Fibroblast of villous mesenchyme (primary cell): Measurements from ENCODE around the gene SHOC1. TPM values are rescaled to one million over a fixed set of nuclear protein-coding genes. Genes with fewer than 3 reads are reported as not detected.
"Not testable (repeated sequence)": the region's sequence is repeated elsewhere in the genome, so short reads cannot be mapped to it uniquely, and the experiment has no call there.

Experiments used
- DNase-seq: peaks from one replicate; pipeline ENCODE4 v3.0.0-alpha.2; 2010; ENCODE audit warnings: low read depth
- H3K4me3 ChIP-seq: 2 replicates; pipeline ENCODE4 v1.5.1; 2011; ENCODE audit warnings: low read depth, mild to moderate bottlenecking, low read length
- total RNA-seq: library from RNA; depleted of rRNA; stranded (reverse); fragments of >200 nt; gene quantifications from 2 replicates; pipeline ENCODE4 v1.2.3, GENCODE V29; 2012
- TF ChIP-seq, protein P1 (sequence below): IDR thresholded peaks from 2 replicates; pipeline ENCODE4 v1.5.1; 2012; ENCODE audit warnings: low read depth, mild to moderate bottlenecking, low read length; ENCODE audit not compliant: insufficient read depth

The SHOC1 gene
- total RNA-seq, 1 donor, result under 0.01 TPM

DNA sequence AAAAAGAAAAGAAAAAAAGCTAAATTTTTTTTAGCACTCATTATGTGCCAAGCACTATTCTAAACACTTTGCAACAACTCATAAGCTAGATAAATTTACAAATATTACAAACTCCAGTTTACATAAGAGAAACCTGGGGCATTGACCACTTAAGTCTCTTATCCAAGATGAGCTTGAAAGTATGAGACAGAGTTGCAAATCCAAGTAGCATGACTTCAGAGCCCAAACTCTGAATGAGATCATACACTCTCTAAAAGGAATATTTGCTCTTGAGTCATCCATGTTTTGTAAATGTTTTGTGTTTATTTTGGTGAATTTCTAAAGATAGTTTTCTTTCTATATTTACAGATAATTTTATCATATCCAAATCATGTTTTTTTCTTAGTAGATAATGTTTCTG is 4.0 kb upstream of the SHOC1 start:
- no peak overlapping the region for H3K4me3 ChIP-seq
- DNase-seq, result peak; percentile 72
- TF ChIP-seq, protein P1, sequence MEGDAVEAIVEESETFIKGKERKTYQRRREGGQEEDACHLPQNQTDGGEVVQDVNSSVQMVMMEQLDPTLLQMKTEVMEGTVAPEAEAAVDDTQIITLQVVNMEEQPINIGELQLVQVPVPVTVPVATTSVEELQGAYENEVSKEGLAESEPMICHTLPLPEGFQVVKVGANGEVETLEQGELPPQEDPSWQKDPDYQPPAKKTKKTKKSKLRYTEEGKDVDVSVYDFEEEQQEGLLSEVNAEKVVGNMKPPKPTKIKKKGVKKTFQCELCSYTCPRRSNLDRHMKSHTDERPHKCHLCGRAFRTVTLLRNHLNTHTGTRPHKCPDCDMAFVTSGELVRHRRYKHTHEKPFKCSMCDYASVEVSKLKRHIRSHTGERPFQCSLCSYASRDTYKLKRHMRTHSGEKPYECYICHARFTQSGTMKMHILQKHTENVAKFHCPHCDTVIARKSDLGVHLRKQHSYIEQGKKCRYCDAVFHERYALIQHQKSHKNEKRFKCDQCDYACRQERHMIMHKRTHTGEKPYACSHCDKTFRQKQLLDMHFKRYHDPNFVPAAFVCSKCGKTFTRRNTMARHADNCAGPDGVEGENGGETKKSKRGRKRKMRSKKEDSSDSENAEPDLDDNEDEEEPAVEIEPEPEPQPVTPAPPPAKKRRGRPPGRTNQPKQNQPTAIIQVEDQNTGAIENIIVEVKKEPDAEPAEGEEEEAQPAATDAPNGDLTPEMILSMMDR, result no peak

DNA sequence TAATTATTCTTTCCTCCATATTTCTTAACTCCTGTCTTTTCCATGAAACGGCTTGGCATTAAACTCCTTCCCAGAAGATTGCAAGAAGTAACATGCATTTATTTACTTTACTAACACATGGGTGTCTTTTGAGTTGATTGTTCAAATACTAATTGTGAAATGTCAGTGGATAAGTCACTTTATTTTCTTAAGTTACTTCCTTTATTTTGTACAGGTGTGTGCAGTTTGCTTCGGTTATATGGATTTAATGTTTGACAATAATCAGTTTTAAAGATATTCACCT is 761 bp upstream of the SHOC1 start:
- no peak for DNase-seq
- H3K4me3 ChIP-seq, result no peak overlapping the region
- TF ChIP-seq, protein P1, result no peak

DNA sequence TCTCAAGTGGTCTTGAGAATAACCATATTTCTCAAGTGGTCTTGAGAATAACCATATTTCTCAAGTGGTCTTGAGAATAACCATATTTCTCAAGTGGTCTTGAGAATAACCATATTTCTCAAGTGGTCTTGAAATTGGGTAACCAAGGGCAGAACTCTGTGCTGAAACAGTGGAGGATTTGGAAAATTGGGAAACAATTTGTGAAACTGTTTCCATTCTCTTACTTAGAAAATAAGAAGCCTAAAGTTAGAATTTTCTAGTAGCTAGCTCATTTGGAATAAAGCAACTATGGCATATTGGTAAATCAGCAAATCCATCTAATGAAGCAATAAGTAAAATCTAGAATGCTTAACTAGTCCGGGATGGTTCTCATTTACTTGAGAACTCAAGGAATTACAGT is 2.9 kb downstream of the SHOC1 start:
- H3K4me3 ChIP-seq, DNase-seq: not testable (repeated sequence)

DNA sequence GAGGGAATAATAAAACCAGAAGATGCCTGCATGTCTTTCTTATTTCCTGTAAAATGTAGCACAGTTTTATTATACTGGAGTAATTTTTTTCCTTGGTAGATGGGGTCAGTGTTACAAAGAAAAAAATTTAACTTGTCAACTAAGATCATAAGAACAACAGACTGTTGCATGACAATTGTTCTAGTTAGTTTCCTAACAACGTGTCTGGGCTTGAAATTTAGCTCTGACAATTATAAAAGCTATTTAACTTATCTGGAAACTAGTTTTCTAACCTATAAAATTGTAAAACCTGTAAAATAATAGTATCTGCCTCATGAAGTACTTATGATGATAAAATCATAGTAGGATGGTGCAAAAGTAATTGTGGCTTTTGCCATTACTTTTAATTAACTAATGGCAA is 4.9 kb downstream of the SHOC1 start:
- no peak for DNase-seq
- TF ChIP-seq, protein P1, result no peak
- no peak overlapping the region for H3K4me3 ChIP-seq

DNA sequence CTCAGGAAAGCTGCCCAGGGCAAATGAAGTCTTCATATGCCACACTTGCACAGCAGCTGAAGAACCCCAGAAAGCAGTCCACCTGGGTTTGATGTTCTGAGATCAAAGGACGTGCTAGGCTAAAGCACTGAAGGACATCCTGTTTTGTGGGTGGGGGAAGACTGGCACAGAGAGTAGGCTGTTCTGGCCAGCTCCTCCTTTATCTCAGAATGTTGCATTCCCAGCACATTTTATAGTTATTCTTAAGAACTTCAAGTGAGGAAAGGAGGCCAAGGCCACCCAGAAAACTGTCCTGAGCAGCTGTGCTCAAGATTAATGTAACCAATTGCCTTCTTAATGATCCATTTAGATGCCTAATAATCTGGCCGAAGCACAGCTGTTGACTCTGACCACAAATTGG is 10.9 kb downstream of the SHOC1 start:
- no peak for DNase-seq
- TF ChIP-seq, protein P1, result no peak
- H3K4me3 ChIP-seq, result no peak overlapping the region

DNA sequence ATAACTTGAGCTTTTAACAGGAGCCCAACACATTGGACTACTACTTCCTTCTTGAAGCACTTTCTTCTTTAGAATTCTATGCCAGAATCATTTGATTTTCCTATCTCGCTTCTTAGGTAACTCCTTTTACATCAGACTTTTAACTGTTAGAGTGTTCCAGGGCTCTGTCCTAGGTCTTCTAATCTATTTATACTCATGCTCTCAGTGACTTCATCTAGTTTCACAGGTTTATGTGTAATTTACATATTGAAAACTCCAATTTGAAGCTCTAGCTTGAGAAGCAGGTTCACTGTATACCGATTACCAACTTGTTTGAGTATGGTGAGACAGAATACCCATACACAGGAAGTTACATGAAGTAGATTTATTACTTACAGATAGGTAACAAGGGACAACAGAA is 11.3 kb downstream of the SHOC1 start:
- no peak overlapping the region for H3K4me3 ChIP-seq
- TF ChIP-seq, protein P1, result no peak
- no peak for DNase-seq

DNA sequence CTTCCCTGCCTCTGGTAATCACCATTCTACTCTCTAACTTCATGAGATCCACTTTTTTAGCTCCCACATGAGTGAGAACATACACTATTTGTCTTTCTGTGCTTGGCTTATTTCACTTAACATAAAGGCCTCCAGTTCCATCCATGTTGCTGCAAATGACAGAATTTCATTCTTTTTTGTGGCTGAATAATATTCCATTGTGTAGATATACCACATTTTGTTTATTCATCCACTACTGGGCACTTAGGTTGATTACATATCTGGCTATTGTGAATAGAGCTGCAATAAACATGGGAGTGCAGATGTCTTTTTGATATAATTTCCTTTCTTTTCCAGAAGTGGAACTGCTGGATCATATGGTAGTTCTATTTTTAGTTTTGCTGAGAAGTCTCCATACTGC is 28.7 kb downstream of the SHOC1 start:
- no peak for DNase-seq
- TF ChIP-seq, protein P1, result no peak
- no peak overlapping the region for H3K4me3 ChIP-seq

DNA sequence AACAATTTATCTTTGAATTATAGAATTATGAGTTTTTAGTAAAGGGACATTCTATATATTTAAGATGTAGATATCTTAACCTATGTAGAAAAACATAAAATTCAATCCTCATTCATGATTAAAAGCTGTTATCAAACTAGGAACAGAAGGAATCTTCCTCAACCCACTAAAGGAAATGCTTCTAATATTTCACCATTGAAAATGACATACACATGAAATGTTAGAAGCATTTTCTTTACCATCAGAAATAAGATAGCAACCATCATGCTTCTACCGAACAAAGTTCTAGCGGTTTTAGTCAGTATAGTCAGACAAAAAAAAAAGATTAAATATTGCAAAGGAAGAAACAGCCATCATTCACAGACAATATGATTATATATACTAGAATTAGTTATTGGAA is 32.2 kb downstream of the SHOC1 start:
- H3K4me3 ChIP-seq, result no peak overlapping the region
- DNase-seq, result no peak
- TF ChIP-seq, protein P1, result no peak
